Globus pallidus (tissue), 1 donor: ENCODE results near the gene MRTFA.

Source experiments
- DNase-seq: peaks from one replicate; pipeline ENCODE4 v3.0.0-alpha.2; 2015; ENCODE audit warnings: low spot score

The MRTFA gene

GRCh38 chr22:40428796-40429195, 207.7 kb downstream of the MRTFA start:
- DNase-seq = no peak

- peak; percentile 95 for DNase-seq
Observed at GRCh38 chr22:40426594-40427333, 209.8 kb downstream of the MRTFA start.

DNA sequence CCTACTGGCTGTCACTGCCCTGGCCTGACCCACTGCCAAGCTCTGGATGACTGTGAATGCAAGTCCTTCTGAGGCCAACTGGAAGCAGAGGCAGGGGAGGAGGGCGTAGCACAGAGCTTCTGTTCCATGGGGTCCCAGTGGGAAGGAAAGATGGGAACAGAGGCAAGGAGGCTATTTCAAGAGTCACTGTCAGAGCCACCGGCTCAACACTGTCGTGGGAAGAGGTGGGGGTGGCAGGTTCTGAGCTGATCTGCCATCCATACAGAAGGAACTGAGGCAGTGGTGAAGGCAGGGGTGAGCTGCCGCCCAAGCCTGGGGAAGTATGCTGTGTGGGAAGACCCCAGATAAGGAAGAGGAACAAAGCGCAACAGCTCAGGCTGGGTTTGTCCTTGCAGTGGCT, 211.4 kb downstream of the MRTFA start:
- DNase-seq = no peak

- DNase-seq = no peak
Observed at GRCh38 chr22:40423882-40424640, 212.5 kb downstream of the MRTFA start.

DNA sequence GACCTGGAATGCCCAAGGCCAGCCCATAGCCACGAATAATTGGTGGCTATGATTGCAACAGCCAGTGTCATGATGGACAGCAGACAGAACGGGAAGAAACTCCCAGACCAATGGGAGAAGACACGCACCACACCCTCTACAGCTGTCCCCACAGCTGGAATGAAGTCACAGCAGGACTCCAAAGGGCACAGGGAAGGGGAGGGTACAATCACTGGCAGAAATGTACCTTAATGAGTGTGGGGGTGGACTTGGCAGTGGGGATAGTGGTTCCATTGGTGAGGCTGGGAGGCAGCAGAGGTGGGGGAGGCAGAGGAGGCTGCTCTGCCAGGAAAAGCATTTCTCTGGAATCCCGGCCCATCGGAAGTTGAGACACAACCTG, 213.2 kb downstream of the MRTFA start:
- DNase-seq = no peak

DNA sequence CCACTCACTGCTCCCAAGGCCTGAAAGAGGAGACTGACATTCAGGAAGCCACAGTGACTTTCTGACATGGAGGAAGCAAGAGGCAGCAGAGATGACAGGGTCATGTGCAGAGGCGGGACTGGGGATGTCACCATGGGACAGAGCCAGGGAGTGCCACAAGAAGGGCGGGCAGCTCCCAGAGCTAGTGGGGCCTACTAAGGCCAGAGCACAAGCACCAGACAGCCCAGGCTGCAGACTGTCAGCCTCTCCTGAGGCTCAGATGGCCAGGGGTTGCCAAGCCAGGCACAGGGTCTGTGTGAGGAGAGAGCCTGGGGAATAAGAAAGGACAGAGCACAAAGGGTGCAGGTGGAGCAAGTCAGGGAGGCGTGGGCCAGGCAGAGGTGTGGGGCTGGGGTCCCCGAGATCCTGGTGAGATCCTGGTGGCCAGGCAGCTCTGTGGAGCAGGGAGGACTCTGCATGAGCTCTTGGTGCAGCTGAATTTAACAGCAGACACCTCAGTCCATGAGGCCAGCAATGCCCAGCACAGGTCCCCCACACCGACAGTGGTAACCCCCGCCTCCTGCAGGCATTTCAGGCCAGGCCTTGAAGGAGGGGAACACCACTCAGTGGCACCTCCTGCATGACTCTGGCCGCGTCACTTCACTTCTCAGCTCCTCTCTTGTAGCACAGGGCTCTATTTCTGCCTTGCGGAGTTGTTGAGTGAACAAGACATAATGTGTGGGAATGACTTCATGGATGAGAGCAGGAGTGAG, 213.8 kb downstream of the MRTFA start:
- no peak for DNase-seq

DNA sequence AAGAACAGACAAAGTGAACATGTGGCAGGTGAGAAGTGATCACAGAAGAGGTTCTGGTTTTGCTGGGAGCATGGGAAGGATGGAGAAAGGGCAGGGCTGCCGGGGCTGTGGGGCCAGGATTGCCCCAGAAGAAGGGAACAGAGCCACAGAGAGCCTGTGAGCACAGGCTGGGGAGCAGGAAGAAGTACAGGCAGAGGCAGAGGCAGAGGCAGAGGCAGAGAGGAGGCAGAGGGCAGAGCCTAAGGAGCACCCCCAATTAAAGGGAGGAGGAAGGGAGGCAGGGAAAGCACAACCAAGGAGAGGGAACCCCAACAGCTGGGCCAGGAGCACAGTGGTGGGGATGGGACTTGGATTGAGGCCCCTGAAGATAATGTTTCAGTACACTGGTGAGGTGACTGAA, 214.6 kb downstream of the MRTFA start:
- no peak for DNase-seq

DNA sequence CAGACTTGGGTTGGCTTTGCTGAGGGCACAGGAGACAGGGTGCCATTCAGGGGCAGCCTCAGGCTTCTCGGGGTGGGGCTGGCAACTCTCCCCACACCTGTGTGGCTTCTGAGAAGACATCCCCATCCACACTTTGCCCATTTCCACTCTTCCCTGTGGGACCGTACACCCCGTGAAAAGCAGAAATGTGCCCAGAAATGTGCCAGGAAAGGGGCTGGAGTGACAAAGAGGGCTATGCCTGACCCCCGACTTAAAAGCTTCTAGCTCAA, 215.5 kb downstream of the MRTFA start:
- no peak for DNase-seq

- no peak for DNase-seq
Observed at GRCh38 chr22:40420341-40421081, 216.0 kb downstream of the MRTFA start.

DNA sequence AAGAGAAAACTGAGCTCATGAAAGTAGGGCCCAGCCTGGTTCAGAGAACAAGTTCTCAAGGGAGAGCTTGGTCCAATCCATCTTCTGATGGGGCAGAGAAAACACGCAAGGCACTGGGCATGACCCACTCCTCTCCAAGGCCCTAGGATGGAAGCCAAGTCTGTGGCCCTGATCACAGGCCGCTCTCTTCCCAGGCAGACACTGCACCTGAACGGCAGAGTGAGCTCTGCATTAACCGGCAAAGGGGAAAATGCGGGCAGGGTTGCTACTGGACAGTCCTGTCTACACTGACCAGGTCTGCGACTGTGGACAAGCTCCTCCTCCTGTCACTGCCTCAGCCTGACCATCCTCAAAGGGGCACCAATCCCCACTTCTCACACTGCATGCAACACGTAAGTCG, 216.8 kb downstream of the MRTFA start:
- DNase-seq = no peak

DNA sequence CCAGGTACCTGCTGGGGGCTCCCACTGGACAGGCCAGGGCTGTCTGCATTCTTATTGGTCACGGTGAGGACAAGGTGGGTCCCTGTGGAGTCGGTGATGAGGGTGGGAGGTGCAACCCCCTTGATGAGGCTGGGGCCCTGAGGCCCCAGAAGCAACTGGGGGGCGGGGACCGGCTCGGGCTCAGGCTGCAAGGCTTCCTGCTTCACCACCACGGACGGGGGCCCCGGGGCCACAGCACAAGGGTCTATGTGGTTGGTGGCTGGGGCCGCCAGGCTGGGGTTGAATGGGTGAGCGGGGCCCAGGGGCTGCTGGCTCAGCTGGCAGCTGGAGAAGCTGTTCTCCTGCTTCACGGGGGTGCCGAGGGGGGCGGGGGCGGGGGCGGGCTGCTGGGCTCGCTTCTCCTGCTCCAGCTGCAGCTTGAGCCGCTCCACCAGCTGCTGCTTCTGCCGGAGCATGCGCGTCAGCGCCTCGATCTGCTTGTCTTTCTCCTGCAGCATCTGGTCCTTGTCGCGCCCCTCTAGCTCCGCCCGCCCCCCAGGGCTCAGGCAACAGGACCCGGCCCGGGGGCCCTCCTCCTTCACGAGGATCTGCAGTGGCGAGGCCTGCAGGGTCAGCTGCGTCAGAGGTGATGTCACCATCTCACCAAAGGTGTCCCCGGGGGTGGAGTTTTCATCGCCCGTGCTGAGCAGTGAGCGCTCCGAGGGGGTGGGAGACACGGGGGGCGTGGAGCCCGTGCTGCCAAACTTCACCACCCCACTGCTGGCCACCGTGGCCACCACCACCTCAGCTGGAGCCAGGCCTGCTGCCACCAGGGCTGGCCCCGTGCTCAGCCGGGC, 217.9 kb downstream of the MRTFA start:
- DNase-seq = peak; percentile 18

GRCh38 chr22:40417881-40418280, 218.6 kb downstream of the MRTFA start:
- no peak for DNase-seq

GRCh38 chr22:40417041-40417440, 219.5 kb downstream of the MRTFA start:
- DNase-seq = no peak

DNA sequence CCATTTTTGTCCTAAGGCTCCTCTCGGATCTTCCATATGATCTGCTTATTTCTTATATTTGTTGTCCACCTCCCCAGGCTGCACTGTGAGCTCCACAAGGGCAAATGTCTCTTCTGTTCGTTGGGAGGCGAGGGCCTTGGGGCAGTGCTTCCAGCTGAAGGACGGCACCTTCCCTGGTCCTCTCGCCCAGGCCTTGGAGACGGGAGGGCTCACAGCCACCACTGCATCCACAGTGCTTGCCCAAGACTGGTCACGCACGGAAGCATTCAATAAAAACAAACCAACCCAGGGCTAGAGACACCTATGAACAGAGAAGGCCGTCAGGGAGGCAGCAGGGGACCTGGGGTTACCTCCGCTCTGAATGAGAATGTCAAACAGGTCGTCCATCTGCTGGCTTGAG, 219.9 kb downstream of the MRTFA start:
- no peak for DNase-seq

DNA sequence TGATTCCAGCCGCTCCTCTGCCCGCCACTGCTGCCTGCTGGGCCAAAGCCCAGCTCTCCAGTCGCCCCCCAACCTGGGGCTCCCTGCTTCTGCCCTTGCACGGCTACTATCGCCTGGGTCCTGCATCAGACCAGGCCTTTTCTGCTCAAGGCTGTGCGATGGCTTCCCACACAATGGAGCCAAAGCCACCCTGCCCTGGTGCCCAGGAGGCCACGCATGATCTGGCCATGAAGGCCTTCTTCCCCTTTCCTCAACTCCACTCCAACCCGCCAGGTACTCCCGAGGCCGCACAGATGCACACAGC, 220.3 kb downstream of the MRTFA start:
- DNase-seq = no peak

DNA sequence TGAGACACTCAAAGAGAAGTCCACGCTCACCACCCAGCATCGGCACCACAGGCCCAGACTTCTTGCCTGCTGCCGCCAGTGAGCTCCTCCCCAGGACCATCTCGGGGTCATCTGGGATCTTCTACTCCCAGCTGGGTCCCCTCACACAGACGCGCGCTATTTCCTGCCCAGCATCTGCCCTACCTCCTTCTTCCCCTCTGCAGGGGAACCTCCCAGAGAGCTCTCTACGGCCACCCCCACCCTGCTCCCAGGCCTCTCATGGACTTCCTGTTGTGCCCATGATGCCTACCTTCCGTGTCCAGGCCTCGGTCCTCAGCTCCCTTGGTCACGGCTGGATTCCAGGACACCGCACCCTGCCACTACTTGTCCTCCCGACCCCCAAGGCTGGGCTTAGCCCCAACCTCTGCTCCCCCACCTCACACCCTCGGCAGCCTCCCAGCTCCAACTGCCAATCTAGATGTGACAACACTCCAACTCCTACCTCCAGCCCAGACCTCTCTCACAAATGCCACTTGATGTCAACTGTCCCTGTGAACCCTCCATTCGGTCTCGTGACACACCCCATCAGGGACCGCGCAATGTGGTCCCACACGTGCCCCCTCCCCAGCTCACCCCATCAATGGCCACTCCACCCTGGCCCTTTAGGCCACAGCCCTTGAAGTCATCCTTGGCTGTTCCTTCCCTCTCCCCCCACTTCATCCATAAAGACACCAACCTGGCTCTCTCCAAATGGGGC, 220.8 kb downstream of the MRTFA start:
- no peak for DNase-seq

DNA sequence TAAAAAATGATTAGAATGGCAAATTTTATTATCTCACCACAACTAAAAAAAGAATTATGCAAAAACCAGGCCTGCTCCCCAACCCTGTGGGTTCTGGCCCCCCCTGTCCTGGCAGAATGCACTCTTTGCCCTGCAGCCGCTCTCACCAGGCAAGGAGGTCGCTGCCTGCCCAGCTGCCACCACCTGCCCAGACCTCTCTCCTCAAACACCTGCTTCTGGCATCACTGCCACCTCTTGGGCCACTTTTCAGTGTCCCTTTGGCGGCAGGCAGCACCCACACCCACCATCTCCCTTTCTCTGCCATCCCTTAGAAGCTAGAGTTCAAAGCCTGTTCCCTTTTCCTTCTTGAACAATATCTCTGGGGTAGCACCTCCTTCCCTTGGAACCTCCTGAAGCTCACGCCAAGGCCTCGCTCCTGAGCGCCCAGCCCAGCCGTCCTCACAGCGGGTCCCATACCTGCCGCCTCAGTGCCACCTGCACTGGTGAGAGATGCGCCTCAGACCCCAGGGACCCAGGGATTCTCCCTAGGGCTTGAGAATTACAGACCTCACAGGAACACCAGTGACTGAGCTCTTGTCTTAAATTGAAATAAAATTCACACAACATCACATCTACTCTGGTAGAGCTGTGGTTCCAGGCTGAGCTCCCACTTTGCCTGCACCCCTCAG, 221.5 kb downstream of the MRTFA start:
- DNase-seq = no peak

DNA sequence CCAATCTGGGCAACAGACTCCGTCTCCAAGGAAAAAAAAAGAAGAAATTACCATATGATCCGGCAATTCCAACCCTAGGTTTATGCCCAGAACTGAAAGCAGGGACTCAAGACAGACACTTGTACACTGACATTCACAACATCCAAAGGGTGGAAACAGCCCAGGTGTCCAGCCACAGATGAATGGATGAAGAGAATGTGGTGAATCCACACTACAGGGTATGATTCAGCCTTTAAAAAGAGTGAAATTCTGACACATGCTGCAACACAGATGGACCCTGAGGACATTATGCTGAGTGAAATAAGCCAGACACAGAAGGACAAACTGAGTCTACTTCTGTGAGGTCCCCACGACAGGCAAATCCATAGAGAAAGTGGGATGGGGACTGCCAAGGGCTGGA, 222.2 kb downstream of the MRTFA start:
- no peak for DNase-seq

DNA sequence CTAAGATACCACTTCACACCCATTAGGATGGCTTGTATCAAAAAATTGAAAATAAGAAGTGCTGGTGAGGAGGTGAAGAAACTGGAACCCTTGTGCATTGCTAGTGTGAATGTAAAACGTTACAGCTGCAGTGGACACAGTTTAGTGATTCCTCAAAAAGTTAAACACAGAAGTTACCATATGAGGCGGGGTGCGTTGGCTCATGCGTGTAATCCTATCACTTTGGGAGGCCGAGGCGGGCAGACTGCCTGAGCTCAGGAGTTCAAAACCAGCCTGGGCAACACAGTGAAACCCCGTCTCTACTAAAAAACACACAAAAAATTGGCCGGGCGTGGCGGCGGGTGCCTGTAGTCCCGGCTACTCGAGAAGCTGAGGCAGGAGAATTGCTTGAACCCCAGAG, 222.6 kb downstream of the MRTFA start:
- DNase-seq = no peak

DNA sequence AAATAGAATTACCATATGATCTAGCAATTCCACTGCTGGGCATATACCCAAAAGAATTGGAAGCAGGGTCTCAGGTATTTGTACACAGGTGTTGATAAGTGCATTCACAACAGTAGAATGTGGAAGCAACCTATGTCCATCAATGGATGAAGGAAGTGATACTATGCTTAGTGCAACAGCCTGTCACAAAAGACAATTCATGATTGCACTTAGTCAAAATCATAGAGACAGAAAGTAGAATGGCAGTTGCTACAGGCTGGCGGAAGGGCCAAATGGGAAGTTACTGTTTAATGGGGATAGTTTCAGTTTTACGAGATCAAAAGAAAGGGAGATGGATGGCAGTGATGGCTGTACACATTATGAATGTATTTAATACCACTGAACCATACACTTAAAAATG, 224.1 kb downstream of the MRTFA start:
- peak; percentile 17 for DNase-seq

GRCh38 chr22:40411506-40411861, 225.0 kb downstream of the MRTFA start:
- no peak for DNase-seq
